GM23338 (cell line): ENCODE data around the gene TEPSIN. TPM values are rescaled to one million over a fixed set of nuclear protein-coding genes. Genes with fewer than 3 reads are reported as not detected.
"Not testable (repeated sequence)": the region's sequence is repeated elsewhere in the genome, so short reads cannot be mapped to it uniquely, and the experiment has no call there.

Experiments used
- ATAC-seq: fragments of 200-7000 bp; cut with Tn5 transposase; 3 replicates; pipeline ENCODE4 v1.9.1; 2020
- DNase-seq: peaks from one replicate; pipeline ENCODE4 v3.0.0-alpha.2; 2015; ENCODE audit warnings: low spot score
- H2AFZ ChIP-seq: fragments of 200-600 bp; sonication (generic); 2 replicates; pipeline ENCODE4 v1.8.0; 2016; ENCODE audit warnings: antibody characterized with exemption, mild to moderate bottlenecking, moderate library complexity
- H3F3A ChIP-seq: fragments of 200-600 bp; sonication (generic); replicated peaks from 2 replicates; pipeline ENCODE4 v1.8.0; 2017; ENCODE audit warnings: antibody characterized with exemption, mixed run types, low read depth
- H3K27ac ChIP-seq: fragments of 200-600 bp; sonication (generic); 2 replicates; pipeline ENCODE4 v1.6.1; 2016; ENCODE audit warnings: low read depth
- H3K27me3 ChIP-seq: fragments of 200-600 bp; sonication (generic); 2 replicates; pipeline ENCODE4 v1.8.0; 2016; ENCODE audit warnings: mild to moderate bottlenecking, mixed run types, moderate library complexity; ENCODE audit not compliant: insufficient read depth
- H3K36me3 ChIP-seq: fragments of 200-600 bp; sonication (generic); 2 replicates; pipeline ENCODE4 v1.8.0; 2016; ENCODE audit warnings: mild to moderate bottlenecking; ENCODE audit not compliant: insufficient read depth
- H3K4me1 ChIP-seq: fragments of 200-600 bp; sonication (generic); 2 replicates; pipeline ENCODE4 v1.8.0; 2016; ENCODE audit warnings: mild to moderate bottlenecking, moderate library complexity; ENCODE audit not compliant: insufficient read depth
- H3K4me2 ChIP-seq: fragments of 200-600 bp; sonication (generic); 2 replicates; pipeline ENCODE4 v1.7.1; 2017; ENCODE audit warnings: mixed run types
- H3K4me3 ChIP-seq: fragments of 200-600 bp; sonication (generic); 2 replicates; pipeline ENCODE4 v1.6.1; 2016; ENCODE audit warnings: mixed run types
- H3K79me2 ChIP-seq: fragments of 200-600 bp; sonication (generic); replicated peaks from 2 replicates; pipeline ENCODE4 v1.8.0; 2017; ENCODE audit warnings: mild to moderate bottlenecking; ENCODE audit not compliant: insufficient read depth
- H3K9me2 ChIP-seq: fragments of 200-600 bp; sonication (generic); 2 replicates; pipeline ENCODE4 v1.8.0; 2017; ENCODE audit not compliant: insufficient read depth
- H4K20me1 ChIP-seq: fragments of 200-600 bp; sonication (generic); replicated peaks from 2 replicates; pipeline ENCODE4 v1.8.0; 2017; ENCODE audit warnings: mild to moderate bottlenecking; ENCODE audit not compliant: insufficient read depth
- H3K27ac Mint-ChIP-seq: 2 replicates; pipeline ENCODE4 v1.8.0; 2020; ENCODE audit warnings: inconsistent platforms, mild to moderate bottlenecking, moderate library complexity, mixed read lengths
- H3K27me3 Mint-ChIP-seq: 3 replicates; pipeline ENCODE4 v1.8.0; 2022; ENCODE audit warnings: low read depth, mild to moderate bottlenecking, moderate library complexity, mixed read lengths, inconsistent platforms; ENCODE audit not compliant: insufficient read depth, poor library complexity
- H3K36me3 Mint-ChIP-seq: 3 replicates; pipeline ENCODE4 v1.8.0; 2021; ENCODE audit warnings: low read depth, mild to moderate bottlenecking, inconsistent platforms, moderate library complexity, mixed read lengths
- H3K4me1 Mint-ChIP-seq: 3 replicates; pipeline ENCODE4 v1.8.0; 2020; ENCODE audit warnings: mild to moderate bottlenecking, inconsistent platforms, mixed read lengths
- H3K4me3 Mint-ChIP-seq: 3 replicates; pipeline ENCODE4 v1.8.0; 2021; ENCODE audit warnings: moderate library complexity, mild to moderate bottlenecking, inconsistent platforms, mixed read lengths
- H3K9me3 Mint-ChIP-seq: 3 replicates; pipeline ENCODE4 v1.8.0; 2020; ENCODE audit warnings: moderate library complexity, mild to moderate bottlenecking, inconsistent platforms, mixed read lengths
- CREB1 ChIP-seq: fragments of 250-450 bp; sonication (Bioruptor Pico); IDR thresholded peaks from 2 replicates; pipeline ENCODE4 v1.5.0; 2020; ENCODE audit warnings: low read depth, mild to moderate bottlenecking, moderate library complexity
- CTCF ChIP-seq, 2 experiments: fragments of 200-600 bp in 1 of 2; sonication (generic) in 1 of 2; conservative IDR thresholded peaks; 2 replicates each; pipeline versions ENCODE4 v1.5.1 to v1.6.1; 2016 to 2017; ENCODE audit warnings: antibody characterized with exemption in 2 of 2, low read depth in 2 of 2, mild to moderate bottlenecking in 2 of 2, moderate library complexity in 1 of 2
- EZH2 ChIP-seq: fragments of 200-600 bp; sonication (generic); IDR thresholded peaks from one replicate; pipeline ENCODE4 v1.8.0; 2017; ENCODE audit warnings: antibody characterized with exemption, mild to moderate bottlenecking, low read depth; ENCODE audit not compliant: unreplicated experiment
- EZH2phosphoT487 ChIP-seq: fragments of 200-600 bp; sonication (generic); IDR thresholded peaks from one replicate; pipeline ENCODE4 v1.8.1; 2018; ENCODE audit warnings: antibody characterized with exemption; ENCODE audit not compliant: unreplicated experiment
- JUNB ChIP-seq: IDR thresholded peaks from one replicate; pipeline ENCODE4 v1.6.1; 2016; ENCODE audit warnings: antibody characterized with exemption; ENCODE audit not compliant: unreplicated experiment
- NANOG ChIP-seq: IDR thresholded peaks from 2 replicates; pipeline ENCODE4 v1.6.1; 2016; ENCODE audit warnings: antibody characterized with exemption, borderline replicate concordance
- REST ChIP-seq: IDR thresholded peaks from one replicate; pipeline ENCODE4 v1.6.1; 2018; ENCODE audit warnings: antibody characterized with exemption; ENCODE audit not compliant: unreplicated experiment
- STAT1 ChIP-seq: IDR thresholded peaks from one replicate; pipeline ENCODE4 v1.6.1; 2016; ENCODE audit warnings: antibody characterized with exemption; ENCODE audit not compliant: unreplicated experiment
- ZNF114 ChIP-seq: fragments of 250-450 bp; sonication (Bioruptor Pico); IDR thresholded peaks from 2 replicates; pipeline ENCODE4 v1.5.0; 2020; ENCODE audit warnings: mild to moderate bottlenecking, moderate library complexity
- ZNF331 ChIP-seq: fragments of 250-450 bp; sonication (Bioruptor Pico); IDR thresholded peaks from 2 replicates; pipeline ENCODE4 v1.5.0; 2020; ENCODE audit warnings: low read depth, mild to moderate bottlenecking, moderate library complexity
- ZNF462 ChIP-seq: fragments of 250-450 bp; sonication (Bioruptor Pico); IDR thresholded peaks from 2 replicates; pipeline ENCODE4 v1.5.0; 2020; ENCODE audit warnings: mild to moderate bottlenecking, moderate library complexity
- polyA plus RNA-seq: library from polyadenylated mRNA; unstranded; fragments of >200 nt; fragmentation: Nextera tagmentation; extraction: Ambion mirVana; gene quantifications from 2 replicates; pipeline ENCODE4 v1.2.1, GENCODE V29; 2016
- total RNA-seq: library from RNA; depleted of rRNA; stranded (reverse); fragments of >200 nt; shearing (Covaris generic); gene quantifications from 2 replicates; pipeline ENCODE4 v1.2.3, GENCODE V29; 2014

TEPSIN gene
- total and polyA plus RNA-seq, 2 experiments from 2014 or later = 4.4 to 25.3 TPM

GRCh38 chr17:81228420-81228819 is 10.4 kb downstream of the TEPSIN start:
- ATAC-seq = no peak
- no peaks in the 10 kb centered on the region for H3K36me3 ChIP-seq
- H3K27ac ChIP-seq = no peak overlapping the region
- no peak overlapping the region for H3K4me3 ChIP-seq
- DNase-seq = no peak
- Mint-ChIP-seq H3K9me3 (no peaks in the 10 kb centered on the region; the same call in 2 of the 3 replicates), H3K36me3 (peaks cover 12% of the 10 kb centered on the region), H3K27me3 (peaks cover 3% of the 10 kb centered on the region), H3K4me1 (peaks cover 6% of the 10 kb centered on the region), H3K4me3 (no peak overlapping the region), H3K27ac (no peak overlapping the region)
- no peaks in the 10 kb centered on the region for H3K79me2 ChIP-seq
- no peak overlapping the region for H2AFZ ChIP-seq
- H4K20me1 ChIP-seq = no peaks in the 10 kb centered on the region
- TF ChIP-seq EZH2phosphoT487 (no peak), CREB1 (CRISPR knock-in tag) (no peak), ZNF331 (CRISPR knock-in tag) (no peak), ZNF462 (CRISPR knock-in tag) (no peak), STAT1 (no peak), EZH2 (no peak), NANOG (no peak), JUNB (no peak), ZNF114 (CRISPR knock-in tag) (no peak), REST (no peak), CTCF (conservative IDR thresholded peaks at IDR 0.05; ENCODE audit: low read depth in 2 of 2) (no peak)
- H3K4me2 ChIP-seq = no peak overlapping the region
- no peaks in the 10 kb centered on the region for H3K9me2 ChIP-seq
- H3K27me3 ChIP-seq = 0 out of 2 replicates have a peak, but pooled peaks cover 3% of the 10 kb centered on the region
- H3F3A ChIP-seq = no peaks in the 10 kb centered on the region
- H3K4me1 ChIP-seq = peaks cover 5% of the 10 kb centered on the region; the same call in 1 of the 2 replicates

- H3K79me2 ChIP-seq, H3K9me3 Mint-ChIP-seq, H3K27ac ChIP-seq, H3K27me3 Mint-ChIP-seq, H3K4me1 ChIP-seq, H2AFZ ChIP-seq, H3F3A ChIP-seq, H3K9me2 ChIP-seq, H3K4me3 Mint-ChIP-seq, ATAC-seq, H4K20me1 ChIP-seq, H3K4me3 ChIP-seq, DNase-seq, H3K4me1 Mint-ChIP-seq, H3K36me3 ChIP-seq, H3K27ac Mint-ChIP-seq, H3K27me3 ChIP-seq, H3K4me2 ChIP-seq: not testable (repeated sequence)
- peaks cover 12% of the 10 kb centered on the region for H3K36me3 Mint-ChIP-seq
These were observed 11.2 kb downstream of the TEPSIN start for GRCh38 chr17:81227630-81228029.
